ENCODE results near the gene SMPDL3B.
"Not testable (repeated sequence)": the region's sequence is repeated elsewhere in the genome, so short reads cannot be mapped to it uniquely, and the experiment has no call there.

Gene SMPDL3B

DNA sequence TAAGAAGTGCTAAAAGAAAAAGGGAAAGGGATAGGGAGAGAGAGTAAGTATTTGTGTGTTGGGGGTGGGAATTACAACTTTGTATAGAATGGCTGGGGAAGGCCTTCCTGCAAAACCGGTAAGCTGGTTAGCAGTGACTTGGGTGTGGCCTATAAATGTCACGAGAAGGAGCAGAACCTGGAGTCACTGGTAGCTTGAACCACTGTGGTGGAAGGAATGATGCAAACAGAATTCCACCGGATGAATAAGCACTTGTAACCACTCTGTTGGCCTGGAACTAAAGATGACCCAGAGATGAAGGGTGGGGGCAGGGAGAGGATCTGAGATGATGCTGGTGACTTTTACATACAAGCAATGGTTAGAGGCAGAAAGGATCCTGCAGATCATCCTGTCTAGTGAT, 33.9 kb downstream of the SMPDL3B start:
- no peak for DNase-seq (ENCODE audit: low read depth in 4 of 4, low spot score in 1 of 4)

DNA sequence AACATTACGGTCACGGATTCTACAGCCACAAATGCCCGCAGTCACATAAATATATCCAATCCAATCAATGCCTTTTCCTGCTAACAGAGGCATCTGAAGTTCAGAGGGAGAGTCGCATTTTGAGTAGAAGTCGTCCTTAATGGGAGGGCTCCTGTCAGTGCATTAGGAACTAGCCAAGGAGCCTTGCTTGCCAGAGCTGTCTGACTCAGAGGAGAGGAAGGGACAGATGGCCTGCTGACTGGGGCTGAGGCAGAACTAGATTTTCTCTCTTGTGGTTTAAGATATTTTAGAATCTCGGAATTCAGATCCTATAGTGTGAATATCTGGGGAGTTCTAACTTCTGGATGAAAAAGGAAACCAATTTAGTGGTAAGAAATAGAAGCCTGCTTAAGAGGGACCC, 35.6 kb downstream of the SMPDL3B start:
- no peak for DNase-seq (ENCODE audit: low read depth in 4 of 4, low spot score in 1 of 4)

DNA sequence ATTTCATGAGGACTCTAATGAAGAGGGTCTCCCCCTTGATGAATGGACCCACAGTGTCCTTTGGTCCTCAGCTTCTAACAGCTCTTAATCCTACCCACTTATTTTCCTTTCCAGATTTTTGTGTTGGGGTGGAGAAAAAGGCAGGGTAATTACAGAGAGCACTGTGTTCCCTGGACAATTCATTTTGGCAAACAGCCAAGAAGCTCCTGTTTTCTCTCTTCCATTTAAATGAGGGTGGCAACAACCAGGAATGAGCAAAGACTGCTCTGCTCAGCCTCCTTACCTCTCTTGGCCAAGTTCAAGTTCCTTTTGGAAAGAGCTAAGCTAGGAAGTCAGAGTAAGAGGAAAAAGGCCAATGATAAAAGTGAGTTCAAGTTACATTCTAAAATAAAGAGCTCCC, 36.9 kb downstream of the SMPDL3B start:
- no peak for DNase-seq (ENCODE audit: low read depth in 4 of 4, low spot score in 1 of 4)

DNA sequence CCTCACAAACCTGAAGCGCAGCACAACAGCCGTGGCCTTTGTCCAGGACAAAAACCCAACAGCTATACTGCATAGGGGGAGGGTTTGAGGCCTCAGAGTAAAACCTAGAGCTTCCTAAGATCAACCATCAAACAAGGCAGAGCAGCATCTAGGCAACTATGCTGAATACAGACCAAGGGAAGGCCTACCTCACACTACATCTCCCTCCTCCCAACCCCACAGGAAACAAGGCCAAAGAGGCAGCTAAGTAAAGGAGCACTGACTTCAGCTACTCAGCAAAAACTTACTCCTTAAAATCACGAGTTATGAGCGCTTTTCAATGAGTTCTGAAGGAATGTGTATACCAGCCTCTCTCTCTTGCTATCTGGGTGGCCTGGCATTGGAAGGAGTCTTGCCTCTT, 37.3 kb downstream of the SMPDL3B start:
- DNase-seq (ENCODE audit: low read depth in 4 of 4, low spot score in 1 of 4), result no peak

DNA sequence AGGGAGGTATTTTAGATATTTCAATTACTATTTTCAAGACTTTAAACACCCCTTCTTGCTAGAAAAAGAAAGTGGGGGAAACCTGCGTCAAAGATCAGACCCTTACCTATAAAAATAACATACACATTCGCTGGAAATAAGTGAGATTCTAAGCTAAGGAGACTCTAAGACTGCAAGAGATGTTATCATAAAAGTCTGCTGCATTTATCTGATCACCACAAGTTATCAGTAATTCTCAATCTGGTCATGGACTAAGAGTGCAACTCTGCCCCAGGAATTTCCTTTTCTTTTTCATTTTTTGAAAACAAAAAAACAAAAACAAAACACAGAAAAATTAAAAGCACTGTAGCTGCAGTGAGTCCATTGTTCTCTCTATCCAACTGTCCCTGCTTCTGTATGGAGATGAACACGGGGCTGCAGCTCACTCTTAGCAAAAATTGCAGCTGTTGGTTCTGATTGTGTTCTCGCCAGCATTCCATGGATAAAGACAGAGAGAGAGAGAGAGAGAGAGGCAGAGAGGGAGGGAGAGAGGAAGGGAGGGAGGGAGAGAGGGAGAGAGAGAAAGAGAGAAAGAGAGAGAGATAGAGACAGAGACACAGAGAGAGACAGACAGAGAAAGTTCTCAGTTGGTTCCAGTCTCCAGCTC, 39.1 kb downstream of the SMPDL3B start:
- DNase-seq (ENCODE audit: low read depth in 4 of 4, low spot score in 1 of 4), result no peak

DNA sequence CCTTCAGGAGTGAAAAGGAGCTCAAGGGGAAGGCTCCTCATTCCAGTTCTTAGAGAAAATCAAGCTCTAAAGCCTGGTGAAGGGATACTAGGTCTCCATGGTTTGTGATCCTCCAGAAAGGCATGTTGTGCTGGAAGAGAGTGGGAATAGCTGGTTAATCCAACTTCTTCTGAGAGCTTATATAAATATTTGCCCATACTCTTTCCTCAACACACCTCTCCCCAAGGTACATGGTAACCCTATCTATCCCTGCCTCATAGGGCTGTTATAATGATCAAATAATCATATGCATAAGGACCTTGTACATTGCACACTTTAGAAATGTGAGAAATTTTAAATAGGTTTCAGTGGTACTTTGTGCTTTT, 39.6 kb downstream of the SMPDL3B start:
- no peak for DNase-seq (ENCODE audit: low read depth in 4 of 4, low spot score in 1 of 4)

DNA sequence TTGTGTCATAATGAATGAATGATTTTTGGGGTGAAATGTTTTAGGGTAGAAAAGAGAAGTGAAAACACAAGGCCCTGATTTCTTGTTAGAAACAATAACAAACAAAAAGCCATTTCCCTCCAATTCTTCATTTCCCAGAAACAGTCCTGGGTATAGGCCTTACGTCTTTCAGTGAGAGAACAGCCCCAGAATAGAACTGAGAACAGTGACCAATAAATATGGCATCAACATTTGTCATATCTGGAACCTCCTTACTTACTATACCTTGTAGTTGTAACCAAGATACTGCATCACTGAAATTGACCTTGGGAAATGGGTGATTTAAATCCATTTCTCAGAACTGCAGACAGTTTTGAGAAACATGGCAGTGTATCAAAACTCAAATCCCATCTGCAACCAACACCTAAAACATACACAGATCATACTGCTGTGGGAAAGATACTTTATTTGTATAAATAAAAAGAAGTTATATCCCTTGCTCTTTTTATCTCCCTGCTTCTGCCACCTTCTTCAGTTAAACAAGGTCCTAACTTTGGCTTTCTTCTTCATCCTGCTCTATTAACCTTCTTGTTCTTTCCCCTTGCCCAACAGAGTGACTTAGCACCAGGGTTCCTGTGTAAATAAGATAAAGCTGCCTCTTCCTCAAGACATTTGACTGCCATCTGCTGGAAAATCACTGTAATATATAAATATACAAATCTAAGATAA, 44.5 kb downstream of the SMPDL3B start:
- DNase-seq (ENCODE audit: low read depth in 4 of 4, low spot score in 1 of 4), result no peak

DNA sequence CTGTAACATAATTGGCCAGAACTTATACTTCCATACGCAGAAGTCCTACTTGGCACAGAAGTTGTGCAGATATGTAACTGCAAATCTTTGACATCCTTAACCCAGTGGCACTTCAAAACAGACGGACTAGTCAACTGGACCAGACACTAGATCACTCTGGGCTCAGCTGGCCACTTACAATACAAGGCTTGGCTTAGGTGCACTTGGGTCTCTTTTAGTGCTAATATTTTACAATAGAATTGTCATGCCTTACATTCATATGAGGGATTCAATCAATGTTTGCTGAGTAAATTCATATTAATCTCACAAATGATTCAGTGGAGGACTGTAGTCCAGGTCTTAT, 45.0 kb downstream of the SMPDL3B start:
- no peak for DNase-seq (ENCODE audit: low read depth in 4 of 4, low spot score in 1 of 4)

DNA sequence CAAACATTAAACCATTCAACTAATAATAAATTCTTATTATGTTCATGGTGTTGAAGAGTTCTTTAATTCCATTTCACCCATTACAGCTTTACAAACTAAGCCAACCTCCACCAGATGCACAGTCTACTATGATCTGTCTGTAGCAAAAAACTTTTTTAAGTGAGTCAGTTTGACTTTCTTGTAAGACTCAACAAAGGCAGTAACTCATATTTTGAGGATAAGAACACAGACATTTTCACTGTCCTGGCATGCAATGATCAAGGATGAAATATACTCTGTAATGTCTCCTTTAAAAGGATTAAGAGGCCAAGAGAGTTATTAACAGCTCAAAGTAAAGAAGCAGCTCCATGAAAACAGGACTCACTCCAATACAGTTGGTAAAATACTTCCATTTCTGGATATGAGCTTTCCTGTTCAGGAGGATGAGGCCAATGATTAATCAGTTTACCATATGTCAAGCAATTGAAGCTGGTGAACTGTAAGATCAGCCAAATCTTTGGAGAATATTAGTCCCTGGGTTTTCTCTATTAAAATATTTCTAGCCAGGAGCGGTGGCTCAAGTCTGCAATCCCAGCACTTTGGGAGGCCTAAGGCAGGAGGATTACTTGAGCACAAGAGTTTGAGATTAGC, 45.5 kb downstream of the SMPDL3B start:
- no peak for DNase-seq (ENCODE audit: low read depth in 4 of 4, low spot score in 1 of 4)

DNA sequence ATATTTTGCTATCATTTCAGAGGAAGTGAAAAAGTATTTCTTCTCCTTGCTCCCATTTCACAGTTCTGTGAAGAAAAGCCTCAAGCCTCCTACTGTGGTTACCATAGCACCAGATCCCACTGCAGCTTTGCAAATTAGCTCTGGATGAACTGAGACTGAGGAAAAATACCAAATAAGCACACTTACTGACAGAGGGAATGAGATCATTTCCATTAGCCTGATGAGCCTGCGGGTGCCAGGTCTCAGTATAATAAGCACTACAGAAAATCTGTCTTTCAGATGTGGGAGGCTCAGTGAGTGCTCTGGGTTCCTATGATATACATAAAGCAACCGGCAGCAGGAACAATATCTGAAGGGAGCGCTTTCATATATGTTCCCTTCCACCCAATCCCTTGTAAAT, 46.3 kb downstream of the SMPDL3B start:
- DNase-seq (ENCODE audit: low read depth in 4 of 4, low spot score in 1 of 4), result no peak

DNA sequence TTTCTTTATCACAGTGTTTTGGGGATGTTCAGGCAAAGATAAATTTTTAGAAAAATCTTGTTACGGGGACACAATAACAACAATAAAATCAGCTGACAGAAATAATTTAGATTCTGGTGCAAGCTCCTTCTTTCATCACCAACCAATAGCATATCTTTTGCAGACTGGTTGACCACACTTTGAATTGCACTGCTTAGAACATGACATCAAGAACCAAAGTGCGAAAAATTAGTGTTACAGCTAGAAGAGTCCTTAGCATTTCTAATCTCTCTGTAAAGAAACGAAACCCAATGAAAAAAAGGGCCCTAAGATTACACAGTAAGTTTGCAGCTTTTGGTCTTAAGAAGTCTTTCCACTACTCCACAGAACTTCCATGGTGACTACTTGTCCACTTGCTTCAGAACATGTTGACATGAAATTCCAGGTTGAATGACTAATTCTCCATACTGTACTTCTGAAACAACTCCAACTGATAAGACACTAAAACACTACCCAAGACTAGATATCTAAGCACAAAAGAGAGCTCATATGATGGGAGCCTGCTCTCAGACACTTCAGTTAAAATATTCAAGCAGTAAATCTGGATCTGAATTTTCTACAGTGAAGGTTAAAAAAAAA, 56.2 kb downstream of the SMPDL3B start:
- no peak for DNase-seq (ENCODE audit: low read depth in 4 of 4, low spot score in 1 of 4)

DNA sequence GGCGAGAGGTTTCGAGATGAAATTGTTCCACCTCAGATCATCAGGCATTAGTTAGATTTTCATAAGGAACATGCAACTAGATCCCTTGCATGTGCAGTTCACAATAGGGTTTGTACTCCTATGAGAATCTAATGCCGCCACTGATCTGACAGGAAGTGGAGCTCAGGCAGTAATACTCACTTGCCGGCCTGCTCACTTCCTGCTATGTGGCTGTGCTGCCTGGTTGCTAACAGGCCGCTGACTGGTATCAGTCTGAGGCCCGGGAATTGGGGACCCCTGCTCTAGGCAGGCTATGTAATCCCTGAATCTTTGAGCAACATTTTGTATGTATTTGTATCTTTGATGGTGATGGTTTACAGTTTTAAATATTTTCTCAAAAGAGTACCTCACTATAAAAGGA, 57.5 kb downstream of the SMPDL3B start:
- DNase-seq (ENCODE audit: low read depth in 4 of 4, low spot score in 1 of 4), result peak in 2 of 4 experiments; percentile 9 to 27

DNA sequence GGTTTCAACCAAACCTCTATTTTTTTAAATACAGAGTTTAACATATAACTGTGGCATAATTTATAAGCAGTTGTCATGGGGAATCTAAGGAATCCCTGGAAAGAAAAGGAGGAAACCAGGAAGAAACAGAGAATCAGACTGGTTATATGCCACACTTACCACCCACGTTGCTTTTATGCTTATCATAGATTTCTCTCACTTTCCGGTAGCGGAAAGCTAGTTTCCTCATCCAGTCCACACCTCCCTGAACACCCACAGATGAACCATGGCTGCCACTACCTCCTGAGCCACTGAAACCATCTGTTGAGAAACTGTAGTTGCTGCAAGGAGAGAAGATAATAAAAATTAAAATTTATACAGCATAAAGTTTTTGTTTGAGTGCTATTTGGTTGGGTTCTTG, 58.4 kb downstream of the SMPDL3B start:
- DNase-seq (ENCODE audit: low read depth in 4 of 4, low spot score in 1 of 4), result no peak

DNA sequence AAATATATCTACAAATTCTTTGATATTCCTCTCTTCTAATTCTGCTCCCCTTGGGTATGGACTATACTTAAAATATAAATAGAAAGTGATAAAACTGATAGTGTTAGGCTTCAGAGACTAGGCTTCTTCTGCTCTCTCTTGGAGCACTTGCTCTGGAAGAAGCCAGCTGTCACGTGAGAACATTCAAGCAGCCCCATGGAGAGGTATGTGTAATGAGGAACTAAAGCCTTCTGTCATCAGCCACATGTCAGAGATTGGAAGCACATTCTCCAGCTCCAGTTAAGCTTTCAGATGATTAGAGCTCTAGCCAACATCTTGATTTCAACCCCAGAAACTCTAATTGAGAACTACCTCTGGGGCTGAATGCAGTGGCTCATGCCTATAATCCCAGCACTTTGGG, 59.3 kb downstream of the SMPDL3B start:
- no peak for DNase-seq (ENCODE audit: low read depth in 4 of 4, low spot score in 1 of 4)

DNA sequence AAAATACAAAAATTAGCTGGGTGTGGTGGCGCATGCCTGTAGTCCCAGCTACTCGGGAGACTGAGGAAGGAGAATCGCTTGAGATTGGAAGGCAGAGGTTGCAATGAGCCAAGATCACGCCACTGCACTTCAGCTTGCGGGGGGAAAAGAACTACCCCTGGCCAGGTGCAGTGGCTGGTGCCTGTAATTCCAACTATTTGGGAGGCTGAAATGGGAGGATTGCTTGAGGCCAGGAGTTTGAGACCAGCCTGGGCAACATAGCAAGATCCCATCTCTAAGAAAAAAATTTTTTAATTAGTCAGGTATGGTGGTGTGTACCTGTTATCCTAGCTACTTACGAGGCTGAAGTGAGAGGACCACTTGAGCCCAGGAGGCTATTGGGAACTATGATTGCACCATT, 59.7 kb downstream of the SMPDL3B start:
- not testable (repeated sequence) for DNase-seq (ENCODE audit: low read depth in 4 of 4, low spot score in 1 of 4)

DNA sequence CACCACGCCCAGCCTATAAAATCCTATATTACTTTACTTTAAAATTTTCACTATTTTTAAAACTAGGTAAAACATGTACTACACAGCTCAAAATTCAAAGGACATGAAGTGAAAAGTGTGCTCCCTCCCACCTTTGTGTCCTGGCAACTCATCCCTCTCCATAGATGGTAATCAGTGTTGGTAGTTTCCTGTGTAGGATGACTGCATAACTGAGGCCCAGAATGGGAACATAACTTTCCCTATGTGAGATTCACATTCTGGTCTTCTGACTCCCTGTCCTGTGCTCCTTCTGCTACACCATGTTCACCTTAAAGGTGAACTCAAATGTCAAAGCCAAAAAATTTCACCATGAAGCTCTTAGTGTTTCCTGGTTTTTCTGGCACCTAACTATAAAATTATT, 64.3 kb downstream of the SMPDL3B start:
- DNase-seq (ENCODE audit: low read depth in 4 of 4, low spot score in 1 of 4), result no peak

DNA sequence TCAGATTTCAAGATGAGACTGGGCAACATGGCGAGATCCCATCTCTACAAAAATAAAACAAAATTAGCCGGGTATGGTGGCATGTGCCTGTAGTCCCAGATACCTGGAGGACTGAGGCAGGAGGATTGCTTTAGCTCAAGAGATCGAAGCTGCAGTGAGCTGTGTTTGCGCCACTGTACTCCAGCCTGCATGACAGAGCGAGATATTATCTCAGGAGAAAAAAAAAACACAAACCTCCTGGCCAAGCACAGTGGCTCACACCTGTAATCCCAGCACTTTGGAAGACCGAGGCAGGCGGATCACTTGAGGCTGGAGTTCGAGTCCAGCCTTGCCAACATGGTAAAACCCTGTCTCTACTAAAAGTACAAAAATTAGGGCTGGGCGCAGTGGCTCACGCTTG, 67.8 kb downstream of the SMPDL3B start:
- no peak for DNase-seq (ENCODE audit: low read depth in 4 of 4, low spot score in 1 of 4)

DNA sequence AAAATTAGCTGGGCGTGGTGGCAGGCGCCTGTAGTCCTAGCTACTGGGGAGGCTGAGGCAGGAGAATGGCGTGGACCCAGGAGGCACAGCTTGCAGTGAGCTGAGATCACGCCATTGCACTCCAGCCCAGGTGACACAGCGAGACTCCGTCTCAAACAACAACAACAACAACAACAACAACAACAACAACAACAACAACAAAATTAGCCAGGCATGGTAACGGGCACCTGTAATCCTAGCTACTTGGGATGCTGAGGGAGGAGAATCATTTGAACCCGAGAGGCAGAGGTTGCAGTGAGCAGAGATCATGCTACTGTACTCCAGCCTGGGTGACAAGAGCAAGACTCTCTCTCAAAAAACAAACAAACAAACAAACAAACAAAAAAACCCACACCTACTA, 68.3 kb downstream of the SMPDL3B start:
- DNase-seq (ENCODE audit: low read depth in 4 of 4, low spot score in 1 of 4), result not testable (repeated sequence)

Data from stimulated activated CD4-positive, alpha-beta T cell treated with anti-CD3 and anti-CD28 coated beads, Interleukin-1b, Interleukin-23, amount 100 ng/mL, for 24 hours (primary cell).